ENCODE measurements around the gene CCL17. TPM values are rescaled to one million over a fixed set of nuclear protein-coding genes. Genes with fewer than 3 reads are reported as not detected.
A peak's percentile ranks its signal among the peaks of the same experiment; 100 is the strongest.
"Not testable (repeated sequence)": the region's sequence is repeated elsewhere in the genome, so short reads cannot be mapped to it uniquely, and the experiment has no call there.

CCL17 gene
- polyA plus RNA-seq, 5 donors: not detected

DNA sequence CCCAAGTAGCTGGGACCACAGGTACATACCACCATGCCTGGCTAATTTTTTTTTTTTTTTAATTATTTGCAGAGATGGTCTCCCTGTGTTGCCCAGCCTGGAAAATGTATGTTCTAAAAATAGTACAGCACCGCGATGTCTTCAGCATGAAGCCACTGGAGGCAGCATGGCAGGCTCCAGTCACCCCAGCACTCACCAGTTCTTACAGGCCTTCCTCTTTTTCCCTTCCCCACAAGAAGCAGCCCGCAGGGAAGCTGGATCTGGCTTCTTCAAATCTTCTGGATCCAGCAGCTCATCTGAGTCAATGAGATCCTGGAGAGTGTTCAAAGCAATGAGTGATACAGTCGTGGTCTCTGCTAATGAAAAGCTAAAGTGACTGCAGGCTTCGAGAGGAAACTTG, 26.4 kb downstream of the CCL17 start:
- DNase-seq: no peak

DNA sequence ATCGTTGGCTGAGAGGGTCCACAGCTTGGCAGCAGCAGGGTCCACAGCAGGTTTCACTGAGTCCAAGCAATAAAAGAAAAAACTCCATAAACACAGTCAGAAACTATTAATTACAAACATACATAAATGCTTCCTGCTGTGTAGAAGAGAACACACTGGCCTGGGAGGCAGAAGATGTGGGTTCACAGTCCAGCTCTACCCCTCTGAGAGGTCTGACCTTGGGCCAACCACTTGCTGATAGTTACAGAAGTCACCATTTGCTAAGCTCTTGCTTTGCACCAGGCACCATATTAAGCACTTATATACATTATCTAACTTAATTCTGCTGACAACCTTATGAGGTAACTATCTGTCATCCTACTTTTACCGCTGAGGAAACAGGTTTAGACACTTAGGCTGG, 27.9 kb downstream of the CCL17 start:
- DNase-seq: no peak

DNA sequence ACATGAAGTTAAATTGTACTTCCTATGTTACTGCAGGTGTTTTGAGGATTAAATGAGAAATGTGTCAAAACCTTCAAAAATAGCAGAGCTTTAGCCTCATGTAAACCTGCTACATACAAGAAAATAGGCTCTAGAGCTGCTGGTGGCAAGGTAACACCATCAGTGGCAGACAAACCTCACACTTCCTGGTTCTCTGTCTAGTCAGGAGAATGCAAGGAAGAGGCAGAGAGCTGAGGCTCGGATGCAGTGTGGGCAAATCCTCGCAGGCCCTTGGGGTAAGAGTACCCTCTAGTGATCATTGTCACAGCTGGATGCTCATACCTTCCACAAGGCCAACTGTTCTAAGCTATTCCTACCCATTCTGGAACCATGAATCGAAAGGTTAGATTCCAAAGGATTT, 28.4 kb downstream of the CCL17 start:
- DNase-seq: no peak

DNA sequence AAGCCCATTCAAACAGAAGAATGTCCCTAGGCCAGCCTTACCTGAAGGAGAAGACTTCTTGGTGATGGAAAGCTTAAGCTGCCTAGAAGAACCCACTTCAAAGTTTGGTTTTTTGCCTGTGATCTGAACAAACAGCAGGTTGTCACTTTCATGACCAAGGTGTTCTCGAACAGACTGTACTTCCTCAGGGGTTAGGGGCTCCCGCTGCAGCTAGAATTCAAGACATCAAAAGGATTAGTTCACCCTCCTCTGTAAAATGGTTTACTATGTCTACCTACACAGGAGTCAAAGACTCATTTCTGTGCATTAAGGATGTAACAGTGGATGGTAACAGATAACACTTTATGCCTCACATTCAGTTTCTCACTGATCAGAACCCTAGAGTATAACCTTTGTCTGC, 29.4 kb downstream of the CCL17 start:
- DNase-seq: no peak

DNA sequence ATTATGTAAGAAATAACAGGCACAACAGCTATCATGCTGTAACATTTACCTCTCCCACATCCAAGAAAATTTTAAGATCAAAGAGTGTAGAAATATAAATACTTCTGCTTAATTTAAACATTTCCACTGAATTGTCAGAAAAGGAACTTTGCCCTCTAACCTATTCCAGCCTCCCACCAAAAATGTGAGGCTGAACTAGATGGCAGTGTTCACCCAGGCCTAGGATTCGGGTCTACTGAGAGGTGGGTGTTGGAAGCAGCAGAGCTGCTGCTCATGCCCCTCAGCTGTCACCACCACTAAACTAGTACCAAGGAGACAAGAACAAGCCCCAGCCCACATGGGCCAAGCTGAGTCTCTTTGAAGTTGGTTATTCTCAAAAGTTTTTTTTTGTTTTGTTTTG, 31.3 kb downstream of the CCL17 start:
- DNase-seq: no peak

DNA sequence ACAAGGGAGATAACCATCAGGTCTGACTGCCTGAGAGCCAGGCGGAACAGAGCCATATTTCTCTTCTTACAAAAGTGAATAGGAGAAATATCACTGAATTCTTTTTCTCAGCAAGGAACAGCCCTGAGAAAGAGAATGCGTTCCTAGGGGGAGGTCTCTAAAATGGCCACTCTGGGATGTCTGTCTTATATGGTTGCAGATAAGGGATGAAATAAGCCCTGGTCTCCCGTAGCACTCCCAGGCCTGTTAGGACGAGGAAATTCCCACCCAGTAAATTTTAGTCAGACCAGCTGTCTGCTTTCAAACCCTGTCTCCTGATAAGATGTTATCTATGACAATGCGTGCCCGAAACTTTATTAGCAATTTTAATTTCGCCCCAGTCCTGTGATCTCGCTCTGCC, 35.4 kb downstream of the CCL17 start:
- DNase-seq: not testable (repeated sequence)

DNA sequence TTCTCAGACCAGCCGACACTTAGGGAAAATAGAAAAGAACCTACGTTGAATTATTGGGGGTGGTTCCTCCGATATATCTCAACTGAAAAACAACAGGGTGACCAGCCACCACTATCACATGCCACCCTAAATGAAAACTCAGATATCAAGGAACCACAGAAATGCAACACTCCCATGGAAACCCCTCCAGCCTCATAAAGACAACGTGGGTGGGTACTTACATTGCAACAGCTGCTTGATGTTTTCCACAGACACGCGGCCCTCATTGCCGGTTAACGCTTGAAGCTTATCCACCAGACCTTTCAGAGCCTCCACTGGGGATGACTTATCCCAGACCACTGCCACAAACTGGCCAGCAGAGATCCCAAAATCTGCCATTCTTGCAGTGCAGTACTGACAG, 36.0 kb downstream of the CCL17 start:
- not testable (repeated sequence) for DNase-seq

DNA sequence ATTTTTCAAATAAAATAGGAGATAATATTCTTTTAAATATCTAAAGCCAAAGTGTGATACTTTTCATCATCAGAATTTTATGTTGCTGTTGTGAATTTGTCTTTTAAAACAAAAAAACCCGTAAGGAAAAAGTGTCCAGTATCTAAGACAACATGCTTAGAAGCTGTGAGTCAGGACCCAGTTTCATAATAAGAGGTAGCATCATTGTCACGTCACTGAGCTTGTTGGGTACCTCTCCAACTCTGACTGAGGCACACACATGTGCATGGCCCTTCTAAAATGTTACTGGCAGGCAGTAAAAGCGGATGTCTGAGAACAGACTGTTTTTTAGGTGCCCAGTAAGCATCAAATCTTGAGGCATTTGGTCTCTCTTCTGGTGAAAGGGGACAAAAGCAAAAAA, 40.1 kb downstream of the CCL17 start:
- DNase-seq: no peak

DNA sequence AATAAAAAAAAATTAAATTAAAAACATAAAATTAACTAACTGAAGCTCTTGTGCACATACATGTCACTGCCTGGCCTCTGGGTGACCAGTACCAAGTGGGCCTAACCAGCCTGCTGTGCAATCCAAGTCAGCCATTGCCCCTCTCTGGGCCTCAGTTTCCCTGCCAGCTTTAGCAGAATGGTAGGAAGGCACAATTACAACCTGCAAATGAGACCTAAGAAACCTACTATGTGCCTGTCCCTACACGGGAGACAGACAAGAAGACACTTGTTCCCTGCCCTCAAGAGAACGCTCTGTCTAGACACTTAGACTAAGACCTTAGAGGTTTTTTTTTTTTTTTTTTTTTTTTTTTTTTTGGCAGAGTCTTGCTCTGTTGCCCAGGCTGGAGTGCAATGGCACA, 40.9 kb downstream of the CCL17 start:
- no peak for DNase-seq

DNA sequence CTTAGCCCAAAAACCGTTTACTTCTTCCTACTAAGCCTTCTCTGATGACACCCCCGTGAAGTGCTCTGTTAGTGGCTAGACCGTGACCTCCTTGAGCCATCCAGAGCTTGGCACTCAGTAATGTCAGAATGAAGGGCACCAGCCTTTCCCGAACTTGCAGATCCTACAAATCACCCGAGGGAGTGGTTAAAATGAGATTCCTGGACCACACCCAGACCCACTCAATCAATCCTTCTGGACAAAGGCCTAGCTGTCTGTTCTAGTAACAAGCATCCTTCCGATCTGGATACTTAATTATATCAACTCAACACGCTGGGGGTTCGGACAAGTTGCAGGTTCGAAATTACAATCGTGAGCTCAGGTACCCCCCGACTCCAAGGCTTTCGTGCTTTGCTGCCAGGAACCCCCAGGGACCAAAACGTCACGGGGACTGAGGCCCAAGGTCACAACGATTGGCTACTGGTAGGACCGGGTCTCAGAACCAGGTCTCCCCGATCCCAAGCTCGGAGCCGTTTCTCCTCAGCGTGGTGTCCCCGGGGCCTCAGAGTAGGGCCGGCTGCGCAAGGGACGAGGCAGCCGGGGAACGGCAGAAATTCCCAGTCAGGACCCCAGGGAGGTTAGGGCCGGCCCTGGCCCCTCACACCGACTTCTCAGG, 42.1 kb downstream of the CCL17 start:
- peak in 1 of 2 donors; percentile 5 for DNase-seq

DNA sequence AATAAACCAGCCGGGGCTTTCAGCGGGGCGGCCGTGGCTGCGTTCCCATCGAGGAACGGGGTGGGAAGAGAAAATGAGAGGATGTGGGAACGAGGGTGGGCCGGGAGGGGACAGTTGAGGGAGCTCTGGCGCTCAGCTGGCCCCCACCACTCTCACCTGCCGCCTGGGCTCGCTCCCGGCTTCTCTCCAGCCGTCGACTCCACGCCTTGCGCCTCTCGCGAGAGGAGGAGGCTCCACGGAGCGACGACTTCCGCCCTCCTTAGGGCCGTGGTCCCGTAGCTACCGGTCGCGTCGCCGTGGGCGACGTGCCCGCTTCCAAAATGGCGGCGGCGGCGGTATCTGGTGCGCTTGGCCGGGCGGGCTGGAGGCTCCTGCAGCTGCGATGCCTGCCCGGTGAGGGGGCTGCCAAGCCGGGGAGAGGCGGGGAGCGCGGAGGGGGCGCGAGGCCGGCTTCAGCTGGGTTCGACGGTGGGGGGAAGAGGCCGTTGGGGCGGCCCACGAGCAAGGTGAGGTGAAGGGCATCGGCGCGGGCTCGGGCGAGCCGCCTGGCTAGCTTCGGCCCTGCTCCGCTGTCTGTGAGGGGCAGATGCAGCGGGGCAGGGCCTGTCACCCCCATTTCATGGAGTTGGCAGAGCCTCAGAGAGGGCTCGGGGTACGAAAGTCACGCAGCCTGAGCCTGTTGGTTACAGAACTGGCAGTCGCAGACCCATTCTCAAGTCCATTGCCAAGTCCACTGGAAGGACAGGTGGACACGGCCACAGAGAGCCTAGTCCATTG, 42.8 kb downstream of the CCL17 start, which contains the start of the genes CIAPIN1 and COQ9:
CIAPIN1 (minus strand) TSS at position 200 of the 777 bp plus-strand sequence. CDS start 6,457 bp downstream, outside the sequence.
COQ9 (plus strand) TSS at position 294 of the 777 bp plus-strand sequence; CDS start at position 321, 27 bp downstream.
- DNase-seq: peak; percentile 92 to 93

DNA sequence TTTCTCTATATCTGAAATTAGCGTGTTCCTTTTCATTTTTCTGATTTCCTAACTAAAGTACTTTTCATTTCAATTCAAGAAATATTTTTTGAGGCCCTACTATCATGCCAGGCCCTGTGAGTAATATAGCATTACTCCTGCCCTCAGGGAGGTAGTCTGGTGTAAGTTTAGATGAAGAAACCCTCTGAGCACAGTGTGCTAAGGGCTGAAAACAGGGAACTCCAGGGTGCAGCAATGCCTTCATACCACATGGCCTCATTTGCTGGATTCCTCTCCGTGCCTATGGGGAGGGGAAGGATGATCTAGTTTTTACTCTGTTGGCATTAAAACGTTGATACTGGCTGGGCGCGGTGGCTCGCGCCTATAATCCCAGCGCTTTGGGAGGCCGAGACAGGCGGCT, 47.5 kb downstream of the CCL17 start:
- no peak for DNase-seq

DNA sequence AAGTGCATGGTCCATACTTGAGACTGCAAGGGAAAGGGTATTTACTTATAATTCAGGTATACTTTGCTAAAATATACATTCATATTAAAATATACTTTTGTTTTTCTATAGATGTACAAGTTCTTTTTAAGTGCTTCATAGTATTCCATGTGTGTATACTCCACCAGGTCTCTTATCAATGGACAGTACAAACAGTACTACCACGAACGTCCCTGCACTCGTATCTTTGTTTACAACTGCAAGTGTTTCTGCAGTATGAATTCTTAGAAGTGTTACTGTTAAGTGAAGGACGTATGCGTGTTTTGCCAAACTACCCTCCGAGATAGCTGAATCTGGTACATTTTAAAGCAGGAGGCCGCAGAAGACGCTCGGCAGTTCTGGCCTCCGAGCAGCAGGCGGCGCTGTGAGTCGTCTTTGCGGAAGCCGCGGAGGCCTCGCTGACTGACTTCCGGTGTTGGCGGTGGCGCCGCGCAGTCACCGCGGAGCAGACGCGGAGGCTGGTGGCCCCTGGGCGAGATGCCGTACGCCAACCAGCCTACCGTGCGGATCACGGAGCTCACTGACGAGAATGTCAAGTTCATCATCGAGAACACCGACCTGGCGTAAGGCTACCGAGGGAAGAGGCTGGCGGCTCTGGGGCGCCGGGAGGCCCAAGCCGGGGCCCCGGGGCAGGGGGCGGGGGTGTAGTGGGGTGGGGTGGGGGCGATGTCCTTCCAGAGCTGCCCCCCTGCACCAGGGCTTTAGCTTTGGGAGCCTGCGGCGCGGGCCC, 57.8 kb downstream of the CCL17 start, which contains the start of gene POLR2C:
POLR2C (plus strand) TSS at position 471 of the 769 bp plus-strand sequence; CDS start at position 517, 46 bp downstream.
- peak; percentile 78 to 85 for DNase-seq

DNA sequence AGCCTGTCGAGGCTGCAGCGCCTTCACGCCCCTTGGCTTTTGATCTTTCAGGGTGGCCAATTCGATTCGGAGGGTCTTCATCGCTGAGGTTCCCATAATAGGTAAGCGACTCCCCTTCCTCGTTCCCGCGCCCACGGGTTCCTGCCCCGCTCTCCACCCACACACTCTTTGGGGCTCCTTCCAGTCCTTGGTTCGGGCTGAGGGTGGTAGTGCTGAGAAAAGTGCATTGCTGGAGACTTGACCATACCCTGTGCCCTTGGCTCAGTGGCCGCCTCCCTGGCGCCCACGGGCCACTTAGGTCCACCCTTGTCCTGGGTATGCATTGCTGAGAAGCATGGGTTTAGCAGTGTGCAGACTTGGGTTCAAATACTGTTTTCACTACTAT, 58.4 kb downstream of the CCL17 start:
- DNase-seq: no peak

DNA sequence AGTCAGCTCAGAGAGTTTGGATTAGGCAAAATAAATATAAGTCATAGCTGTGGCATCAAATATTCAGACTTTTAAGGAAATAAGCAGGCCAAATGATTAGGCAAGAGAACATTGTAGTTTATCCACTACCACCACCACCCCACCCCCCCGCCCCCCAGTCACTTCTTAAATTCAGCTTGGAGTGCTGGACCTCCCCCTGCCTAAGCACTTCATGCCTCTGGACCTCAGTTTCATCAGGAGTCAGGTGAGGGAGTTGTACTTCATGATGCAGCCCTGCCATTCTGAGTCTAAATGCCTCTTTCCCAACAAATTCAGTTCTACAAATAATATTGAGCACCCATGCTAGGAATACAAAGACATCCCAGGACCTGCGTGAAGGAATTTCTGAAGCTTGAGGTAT, 60.0 kb downstream of the CCL17 start:
- no peak for DNase-seq

Other genes with a start within 250 kb of the CCL17 start
- 100 to 1,000 TPM in 4 of 5 donors, 10 to 100 TPM in 1; 94.0 to 123 (median 115) TPM for gene PSME3IP1, start 218.7 kb upstream of the CCL17 start, polyA plus RNA-seq (ENCODE audit: insufficient read depth in 1 of 5, insufficient read length in 5 of 5, low replicate concordance in 1 of 5)
- gene RSPRY1, start 218.4 kb upstream of the CCL17 start, polyA plus RNA-seq (ENCODE audit: insufficient read depth in 1 of 5, insufficient read length in 5 of 5, low replicate concordance in 1 of 5): 10 to 100 TPM; 31.4 to 50.8 (median 41.4) TPM
- 10 to 100 TPM; 64.8 to 81.7 (median 69.6) TPM for gene ARL2BP, start 159.5 kb upstream of the CCL17 start, polyA plus RNA-seq (ENCODE audit: insufficient read depth in 1 of 5, insufficient read length in 5 of 5, low replicate concordance in 1 of 5)
- 1 to 10 TPM; 3.2 to 7.5 (median 5.4) TPM for gene PLLP, start 120.1 kb upstream of the CCL17 start, polyA plus RNA-seq (ENCODE audit: insufficient read depth in 1 of 5, insufficient read length in 5 of 5, low replicate concordance in 1 of 5)
- gene CCL22, start 46.0 kb upstream of the CCL17 start, polyA plus RNA-seq (ENCODE audit: insufficient read depth in 1 of 5, insufficient read length in 5 of 5, low replicate concordance in 1 of 5): under 1 TPM; 0.15 to 0.39 (median 0.22) TPM
- 10 to 100 TPM in 2 of 5 donors, 1 to 10 TPM in 3; 8.4 to 13.3 (median 9.5) TPM for gene CX3CL1, start 32.3 kb upstream of the CCL17 start, polyA plus RNA-seq (ENCODE audit: insufficient read depth in 1 of 5, insufficient read length in 5 of 5, low replicate concordance in 1 of 5)
- 10 to 100 TPM; 57.9 to 79.3 (median 75.1) TPM for gene CIAPIN1, start 42.6 kb downstream of the CCL17 start, polyA plus RNA-seq (ENCODE audit: insufficient read depth in 1 of 5, insufficient read length in 5 of 5, low replicate concordance in 1 of 5)
- 10 to 100 TPM; 57.0 to 65.0 (median 59.4) TPM for gene COQ9, start 42.7 kb downstream of the CCL17 start, polyA plus RNA-seq (ENCODE audit: insufficient read depth in 1 of 5, insufficient read length in 5 of 5, low replicate concordance in 1 of 5)
- 10 to 100 TPM; 74.4 to 87.6 (median 77.5) TPM for gene POLR2C, start 57.9 kb downstream of the CCL17 start, polyA plus RNA-seq (ENCODE audit: insufficient read depth in 1 of 5, insufficient read length in 5 of 5, low replicate concordance in 1 of 5)
- 10 to 100 TPM; 26.4 to 36.5 (median 30.7) TPM for gene DOK4, start 81.7 kb downstream of the CCL17 start, polyA plus RNA-seq (ENCODE audit: insufficient read depth in 1 of 5, insufficient read length in 5 of 5, low replicate concordance in 1 of 5)
- gene CCDC102A, start 131.8 kb downstream of the CCL17 start, polyA plus RNA-seq (ENCODE audit: insufficient read depth in 1 of 5, insufficient read length in 5 of 5, low replicate concordance in 1 of 5): 10 to 100 TPM; 11.1 to 20.4 (median 14.2) TPM
- gene ADGRG5, start 137.9 kb downstream of the CCL17 start, polyA plus RNA-seq (ENCODE audit: insufficient read depth in 1 of 5, insufficient read length in 5 of 5, low replicate concordance in 1 of 5): 1 to 10 TPM in 1 of 5 donors, under 1 TPM in 4; 0.59 to 1.3 (median 0.69) TPM
- 10 to 100 TPM; 14.9 to 20.2 (median 18.6) TPM for gene ADGRG1, start 223.9 kb downstream of the CCL17 start, polyA plus RNA-seq (ENCODE audit: insufficient read depth in 1 of 5, insufficient read length in 5 of 5, low replicate concordance in 1 of 5)

All from right lung (tissue), 5 donors.